Vein endothelial cell (primary cell): Measurements from ENCODE around the gene SLC37A1. TPM values are rescaled to one million over a fixed set of nuclear protein-coding genes. Genes with fewer than 3 reads are reported as not detected.

Source experiments
- total RNA-seq: library from RNA; depleted of rRNA; stranded (reverse); fragments of >200 nt; gene quantifications from 2 replicates; pipeline ENCODE4 v1.2.3, GENCODE V29; 2012

Gene SLC37A1
- total RNA-seq, result 13.7 and 15.0 TPM in 2 replicates

GRCh38 chr21:42513151-42513984, at the start of gene SLC37A1:
Gene SLC37A1 (plus strand): TSS chr21:42513852. CDS start chr21:42518455, 4,603 bp downstream.

GRCh38 chr21:42496120-42496838, 17.4 kb upstream of the SLC37A1 start, which contains the start of gene RSPH1:
Gene RSPH1 (minus strand): TSS chr21:42496224. CDS start chr21:42496186, 38 bp downstream.

Other genes starting within 250 kb of the SLC37A1 start
- gene TFF3, start 198.4 kb upstream of the SLC37A1 start, total RNA-seq, result 23.1 and 32.0 TPM in 2 replicates
- gene TFF2, start 162.9 kb upstream of the SLC37A1 start, total RNA-seq, result not detected in 2 replicates
- not detected in 2 replicates for gene TFF1, start 147.3 kb upstream of the SLC37A1 start, total RNA-seq
- not detected in 2 replicates for gene TMPRSS3, start 117.8 kb upstream of the SLC37A1 start, total RNA-seq
- not detected in 2 replicates for gene UBASH3A, start 110.0 kb upstream of the SLC37A1 start, total RNA-seq
- 0.19 TPM in 1 of 2 replicates, not detected in the other for gene RSPH1, start 17.6 kb upstream of the SLC37A1 start, total RNA-seq
- 0.96 and 1.6 TPM in 2 replicates for gene PDE9A, start 139.8 kb downstream of the SLC37A1 start, total RNA-seq